Neural cell (in vitro differentiated cells): ENCODE results near the gene ASB4. TPM values are rescaled to one million over a fixed set of nuclear protein-coding genes. Genes with fewer than 3 reads are reported as not detected.
"Not testable (repeated sequence)": the region's sequence is repeated elsewhere in the genome, so short reads cannot be mapped to it uniquely, and the experiment has no call there.

Source experiments
- H2AFZ ChIP-seq: fragments of 200-600, 300-800 bp; sonication (generic), shearing (Covaris generic); 2 replicates; pipeline ENCODE4 v1.6.0; 2014; ENCODE audit warnings: low read depth, mild to moderate bottlenecking, antibody characterized with exemption, low read length, moderate library complexity
- H3F3A ChIP-seq: fragments of 200-600 bp; shearing (Covaris generic); 2 replicates; pipeline ENCODE4 v1.6.1; 2016; ENCODE audit warnings: mild to moderate bottlenecking, moderate library complexity, mixed read lengths, antibody characterized with exemption, low read length; ENCODE audit not compliant: insufficient read depth, poor library complexity, severe bottlenecking
- H3K27ac ChIP-seq: fragments of 200-600, 300-800 bp; sonication (generic), shearing (Covaris generic); 2 replicates; pipeline ENCODE4 v1.5.1; 2014; ENCODE audit warnings: mild to moderate bottlenecking, low read length, moderate library complexity
- H3K27me3 ChIP-seq: fragments of 300-800, 200-600 bp; sonication (generic), shearing (Covaris generic); 2 replicates; pipeline ENCODE4 v1.6.0; 2014; ENCODE audit warnings: mild to moderate bottlenecking, low read depth, low read length, moderate library complexity; ENCODE audit not compliant: insufficient read depth
- H3K36me3 ChIP-seq: fragments of 300-800, 200-600 bp; sonication (generic), shearing (Covaris generic); 2 replicates; pipeline ENCODE4 v1.5.1; 2014; ENCODE audit warnings: mild to moderate bottlenecking, antibody characterized with exemption, low read length, moderate library complexity; ENCODE audit not compliant: insufficient read depth
- H3K4me2 ChIP-seq: fragments of 300-800, 200-600 bp; sonication (generic), shearing (Covaris generic); 2 replicates; pipeline ENCODE4 v1.6.0; 2014; ENCODE audit warnings: mild to moderate bottlenecking, low read length
- H3K4me3 ChIP-seq: fragments of 300-800, 200-600 bp; sonication (generic), shearing (Covaris generic); 2 replicates; pipeline ENCODE4 v1.5.1; 2014; ENCODE audit warnings: mild to moderate bottlenecking, low read length, moderate library complexity
- H3K79me2 ChIP-seq: fragments of 200-600 bp; shearing (Covaris generic); replicated peaks from 2 replicates; pipeline ENCODE4 v1.6.0; 2014; ENCODE audit warnings: mild to moderate bottlenecking, low read length, moderate library complexity; ENCODE audit not compliant: insufficient read depth
- H3K9ac ChIP-seq: fragments of 300-800, 200-600 bp; sonication (generic), shearing (Covaris generic); 2 replicates; pipeline ENCODE4 v1.6.1; 2016; ENCODE audit warnings: mild to moderate bottlenecking, low read length, mixed read lengths
- H3K9me2 ChIP-seq: fragments of 200-600 bp; shearing (Covaris generic); 2 replicates; pipeline ENCODE4 v1.6.1; 2016; ENCODE audit warnings: mild to moderate bottlenecking, low read length, mixed read lengths; ENCODE audit not compliant: insufficient read depth
- H3K9me3 ChIP-seq: fragments of 200-600, 300-800 bp; sonication (generic), shearing (Covaris generic); 2 replicates; pipeline ENCODE4 v1.6.1; 2016; ENCODE audit warnings: mild to moderate bottlenecking, mixed run types, low read length, moderate library complexity, mixed read lengths
- H4K20me1 ChIP-seq: fragments of 200-600 bp; shearing (Covaris generic); 2 replicates; pipeline ENCODE4 v1.6.1; 2016; ENCODE audit warnings: mild to moderate bottlenecking, mixed run types; ENCODE audit not compliant: insufficient read depth
- EP300 ChIP-seq: fragments of 450-650 bp; conservative IDR thresholded peaks from 2 replicates; pipeline ENCODE4 v1.6.1; 2014; ENCODE audit warnings: antibody characterized with exemption, mild to moderate bottlenecking, moderate library complexity; ENCODE audit not compliant: poor library complexity, severe bottlenecking
- POLR2AphosphoS5 ChIP-seq: IDR thresholded peaks from 2 replicates; pipeline ENCODE4 v1.6.1; 2012
- RAD21 ChIP-seq: fragments of 450-650 bp; conservative IDR thresholded peaks from 2 replicates; pipeline ENCODE4 v1.6.1; 2014; ENCODE audit warnings: antibody characterized with exemption, mild to moderate bottlenecking, moderate library complexity
- SMC3 ChIP-seq: fragments of 450-650 bp; conservative IDR thresholded peaks from 2 replicates; pipeline ENCODE4 v1.6.1; 2014; ENCODE audit warnings: antibody characterized with exemption, mild to moderate bottlenecking, moderate library complexity; ENCODE audit not compliant: poor library complexity
- TAF1 ChIP-seq: IDR thresholded peaks from 2 replicates; pipeline ENCODE4 v1.6.1; 2012; ENCODE audit warnings: low read depth
- polyA plus RNA-seq: library from polyadenylated mRNA; depleted of rRNA; stranded (reverse); fragments of >200 nt; gene quantifications from 2 replicates; pipeline ENCODE4 v1.2.3, GENCODE V29; 2014
- TF ChIP-seq, protein P1 (sequence below): IDR thresholded peaks from 2 replicates; pipeline ENCODE4 v1.6.1; 2012; ENCODE audit warnings: borderline replicate concordance
- TF ChIP-seq, protein P2 (sequence below): fragments of 450-650 bp; IDR thresholded peaks from 2 replicates; pipeline ENCODE4 v1.5.1; 2014; ENCODE audit warnings: antibody characterized with exemption, mild to moderate bottlenecking, moderate library complexity; ENCODE audit not compliant: poor library complexity, severe bottlenecking

The ASB4 gene
- polyA plus RNA-seq, 1 donor from 2014 or later: 0.11 TPM

DNA sequence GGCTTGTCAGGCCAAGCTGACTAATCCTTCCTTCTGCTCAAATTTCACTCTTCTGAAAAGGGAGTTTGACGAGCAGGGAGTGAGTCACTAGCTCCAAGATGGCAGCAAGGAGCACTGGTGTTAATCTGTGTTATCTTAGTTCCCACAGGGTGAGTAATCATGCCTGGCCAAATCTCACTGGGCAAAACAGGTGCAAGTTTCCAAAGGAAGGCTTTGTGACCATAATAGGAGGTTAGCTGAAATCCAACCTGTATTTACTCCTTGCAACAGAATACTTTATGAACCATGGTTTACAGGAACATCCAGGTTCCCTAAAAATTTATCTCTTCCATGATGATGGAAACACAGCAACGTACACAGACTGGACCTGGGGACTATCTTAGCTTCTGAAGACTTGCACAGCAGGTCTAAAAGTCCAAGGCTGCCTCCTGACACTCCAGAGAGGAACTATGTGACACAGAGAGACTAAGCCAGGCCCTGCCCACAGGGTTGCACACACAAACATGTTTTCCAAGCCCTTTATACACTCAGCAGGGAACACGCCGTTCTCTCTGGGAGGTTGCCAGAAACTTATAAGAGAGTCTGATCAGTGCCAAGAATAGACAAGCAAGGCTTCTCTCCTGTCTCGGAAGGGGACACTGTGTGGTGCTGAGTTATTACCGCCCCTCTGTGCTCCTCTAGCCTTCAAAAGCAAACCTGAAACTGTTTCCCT is 64.2 kb downstream of the ASB4 start:
- no peaks in the 10 kb centered on the region for H4K20me1 ChIP-seq
- TF ChIP-seq, protein P1, sequence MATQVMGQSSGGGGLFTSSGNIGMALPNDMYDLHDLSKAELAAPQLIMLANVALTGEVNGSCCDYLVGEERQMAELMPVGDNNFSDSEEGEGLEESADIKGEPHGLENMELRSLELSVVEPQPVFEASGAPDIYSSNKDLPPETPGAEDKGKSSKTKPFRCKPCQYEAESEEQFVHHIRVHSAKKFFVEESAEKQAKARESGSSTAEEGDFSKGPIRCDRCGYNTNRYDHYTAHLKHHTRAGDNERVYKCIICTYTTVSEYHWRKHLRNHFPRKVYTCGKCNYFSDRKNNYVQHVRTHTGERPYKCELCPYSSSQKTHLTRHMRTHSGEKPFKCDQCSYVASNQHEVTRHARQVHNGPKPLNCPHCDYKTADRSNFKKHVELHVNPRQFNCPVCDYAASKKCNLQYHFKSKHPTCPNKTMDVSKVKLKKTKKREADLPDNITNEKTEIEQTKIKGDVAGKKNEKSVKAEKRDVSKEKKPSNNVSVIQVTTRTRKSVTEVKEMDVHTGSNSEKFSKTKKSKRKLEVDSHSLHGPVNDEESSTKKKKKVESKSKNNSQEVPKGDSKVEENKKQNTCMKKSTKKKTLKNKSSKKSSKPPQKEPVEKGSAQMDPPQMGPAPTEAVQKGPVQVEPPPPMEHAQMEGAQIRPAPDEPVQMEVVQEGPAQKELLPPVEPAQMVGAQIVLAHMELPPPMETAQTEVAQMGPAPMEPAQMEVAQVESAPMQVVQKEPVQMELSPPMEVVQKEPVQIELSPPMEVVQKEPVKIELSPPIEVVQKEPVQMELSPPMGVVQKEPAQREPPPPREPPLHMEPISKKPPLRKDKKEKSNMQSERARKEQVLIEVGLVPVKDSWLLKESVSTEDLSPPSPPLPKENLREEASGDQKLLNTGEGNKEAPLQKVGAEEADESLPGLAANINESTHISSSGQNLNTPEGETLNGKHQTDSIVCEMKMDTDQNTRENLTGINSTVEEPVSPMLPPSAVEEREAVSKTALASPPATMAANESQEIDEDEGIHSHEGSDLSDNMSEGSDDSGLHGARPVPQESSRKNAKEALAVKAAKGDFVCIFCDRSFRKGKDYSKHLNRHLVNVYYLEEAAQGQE: no peak
- TF ChIP-seq, protein P2, sequence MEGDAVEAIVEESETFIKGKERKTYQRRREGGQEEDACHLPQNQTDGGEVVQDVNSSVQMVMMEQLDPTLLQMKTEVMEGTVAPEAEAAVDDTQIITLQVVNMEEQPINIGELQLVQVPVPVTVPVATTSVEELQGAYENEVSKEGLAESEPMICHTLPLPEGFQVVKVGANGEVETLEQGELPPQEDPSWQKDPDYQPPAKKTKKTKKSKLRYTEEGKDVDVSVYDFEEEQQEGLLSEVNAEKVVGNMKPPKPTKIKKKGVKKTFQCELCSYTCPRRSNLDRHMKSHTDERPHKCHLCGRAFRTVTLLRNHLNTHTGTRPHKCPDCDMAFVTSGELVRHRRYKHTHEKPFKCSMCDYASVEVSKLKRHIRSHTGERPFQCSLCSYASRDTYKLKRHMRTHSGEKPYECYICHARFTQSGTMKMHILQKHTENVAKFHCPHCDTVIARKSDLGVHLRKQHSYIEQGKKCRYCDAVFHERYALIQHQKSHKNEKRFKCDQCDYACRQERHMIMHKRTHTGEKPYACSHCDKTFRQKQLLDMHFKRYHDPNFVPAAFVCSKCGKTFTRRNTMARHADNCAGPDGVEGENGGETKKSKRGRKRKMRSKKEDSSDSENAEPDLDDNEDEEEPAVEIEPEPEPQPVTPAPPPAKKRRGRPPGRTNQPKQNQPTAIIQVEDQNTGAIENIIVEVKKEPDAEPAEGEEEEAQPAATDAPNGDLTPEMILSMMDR: no peak
- no peak for TF ChIP-seq TAF1
- no peak overlapping the region for H3K9ac ChIP-seq
- no peaks in the 10 kb centered on the region for H3K9me3 ChIP-seq
- no peaks in the 10 kb centered on the region for H3K27me3 ChIP-seq
- no peak overlapping the region for H2AFZ ChIP-seq
- H3K4me3 ChIP-seq: no peak overlapping the region
- H3K79me2 ChIP-seq: no peaks in the 10 kb centered on the region
- H3F3A ChIP-seq: no peaks in the 10 kb centered on the region
- no peaks in the 10 kb centered on the region for H3K36me3 ChIP-seq
- no peak overlapping the region for H3K4me2 ChIP-seq
- no peak overlapping the region for H3K27ac ChIP-seq
- H3K9me2 ChIP-seq: no peaks in the 10 kb centered on the region

DNA sequence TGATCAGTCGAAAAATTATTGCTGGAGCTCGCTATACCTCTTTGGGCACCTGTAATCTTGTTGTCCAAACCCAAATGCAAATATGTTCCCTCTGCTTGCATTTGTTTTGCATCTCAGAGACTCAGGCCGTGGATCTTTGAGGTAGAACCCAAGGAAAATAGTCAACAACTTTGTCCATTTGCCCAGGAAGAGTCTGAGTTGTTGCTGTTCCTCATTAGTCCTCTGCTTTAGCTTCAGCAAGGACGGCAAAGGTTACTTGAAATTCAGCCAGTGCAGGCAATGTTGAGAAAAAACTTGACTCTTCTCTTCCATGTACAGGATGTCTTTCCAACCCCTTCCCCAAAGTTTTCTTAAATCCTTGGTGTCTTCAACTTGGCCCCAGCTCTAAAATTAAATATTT is 64.8 kb downstream of the ASB4 start:
- Histone ChIP-seq H3K4me2 (no peak overlapping the region), H3K27ac (no peak overlapping the region)

DNA sequence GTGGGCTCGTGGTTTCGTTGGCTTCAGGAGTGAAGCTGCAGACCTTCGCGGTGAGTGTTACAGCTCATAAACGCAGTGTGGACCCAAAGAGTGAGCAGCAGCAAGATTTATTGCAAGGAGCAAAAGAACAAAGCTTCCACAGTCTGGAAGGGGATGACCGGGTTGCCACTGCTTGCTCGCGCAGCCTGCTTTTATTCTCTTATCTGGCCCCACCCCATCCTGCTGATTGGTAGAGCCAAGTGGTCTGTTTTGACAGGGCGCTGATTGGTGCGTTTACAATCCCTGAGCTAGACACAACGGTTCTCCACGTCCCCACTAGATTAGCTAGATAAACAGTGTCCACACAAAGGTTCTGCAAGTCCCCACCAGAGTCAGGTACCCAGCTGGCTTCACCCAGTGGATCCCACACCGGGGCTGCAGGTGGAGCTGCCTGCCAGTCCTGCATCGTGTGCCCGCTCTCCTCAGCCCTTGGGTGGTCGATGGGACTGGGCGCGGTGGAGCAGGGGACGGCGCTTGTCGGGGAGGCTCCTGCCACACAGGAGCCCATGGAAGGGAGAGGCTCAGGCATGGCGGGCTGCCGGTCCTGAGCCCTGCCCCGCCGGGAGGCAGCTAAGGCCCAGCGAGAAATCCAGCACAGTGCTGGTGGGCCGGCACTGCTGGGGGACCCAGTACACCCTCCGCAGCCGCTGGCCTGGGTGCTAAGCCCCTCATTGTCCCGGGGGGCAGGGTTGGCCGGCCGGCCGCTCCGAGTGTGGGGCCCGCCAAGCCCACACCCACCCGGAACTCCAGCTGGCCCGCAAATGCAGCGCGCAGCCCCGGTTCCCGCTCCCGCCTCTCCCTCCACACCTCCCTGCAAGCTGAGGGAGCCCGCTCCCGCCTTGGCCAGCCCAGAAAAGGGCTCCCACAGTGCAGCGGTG is 66.5 kb downstream of the ASB4 start:
- H3K79me2 ChIP-seq, H3K4me3 ChIP-seq, H3K27ac ChIP-seq: not testable (repeated sequence)

More for the DNA sequence above, 64.8 kb downstream of the ASB4 start:
- no peaks in the 10 kb centered on the region for H3K9me3 ChIP-seq
- H3K4me3 ChIP-seq: no peak overlapping the region
- no peaks in the 10 kb centered on the region for H4K20me1 ChIP-seq
- no peaks in the 10 kb centered on the region for H3F3A ChIP-seq
- H2AFZ ChIP-seq: no peak overlapping the region
- H3K9me2 ChIP-seq: no peaks in the 10 kb centered on the region
- H3K27me3 ChIP-seq: no peaks in the 10 kb centered on the region
- H3K79me2 ChIP-seq: no peaks in the 10 kb centered on the region
- H3K9ac ChIP-seq: no peak overlapping the region
- no peaks in the 10 kb centered on the region for H3K36me3 ChIP-seq
- TF ChIP-seq RAD21 (no peak), POLR2AphosphoS5 (no peak), EP300 (no peak), SMC3 (no peak)
- TF ChIP-seq, protein P1: no peak
- TF ChIP-seq, protein P2: no peak

More for the DNA sequence above, 66.5 kb downstream of the ASB4 start:
- not testable (repeated sequence) for H3K9me3 ChIP-seq, H4K20me1 ChIP-seq, H3F3A ChIP-seq, H3K9ac ChIP-seq, H3K36me3 ChIP-seq, H3K4me2 ChIP-seq, H3K27me3 ChIP-seq, H2AFZ ChIP-seq, H3K9me2 ChIP-seq
